ENCODE measurements around the gene MPI. TPM values are rescaled to one million over a fixed set of nuclear protein-coding genes. Genes with fewer than 3 reads are reported as not detected.

Gene MPI
- polyA plus RNA-seq, 1 of the 3 experiments (the other 2 are of a cell fraction): 58.2 TPM

DNA sequence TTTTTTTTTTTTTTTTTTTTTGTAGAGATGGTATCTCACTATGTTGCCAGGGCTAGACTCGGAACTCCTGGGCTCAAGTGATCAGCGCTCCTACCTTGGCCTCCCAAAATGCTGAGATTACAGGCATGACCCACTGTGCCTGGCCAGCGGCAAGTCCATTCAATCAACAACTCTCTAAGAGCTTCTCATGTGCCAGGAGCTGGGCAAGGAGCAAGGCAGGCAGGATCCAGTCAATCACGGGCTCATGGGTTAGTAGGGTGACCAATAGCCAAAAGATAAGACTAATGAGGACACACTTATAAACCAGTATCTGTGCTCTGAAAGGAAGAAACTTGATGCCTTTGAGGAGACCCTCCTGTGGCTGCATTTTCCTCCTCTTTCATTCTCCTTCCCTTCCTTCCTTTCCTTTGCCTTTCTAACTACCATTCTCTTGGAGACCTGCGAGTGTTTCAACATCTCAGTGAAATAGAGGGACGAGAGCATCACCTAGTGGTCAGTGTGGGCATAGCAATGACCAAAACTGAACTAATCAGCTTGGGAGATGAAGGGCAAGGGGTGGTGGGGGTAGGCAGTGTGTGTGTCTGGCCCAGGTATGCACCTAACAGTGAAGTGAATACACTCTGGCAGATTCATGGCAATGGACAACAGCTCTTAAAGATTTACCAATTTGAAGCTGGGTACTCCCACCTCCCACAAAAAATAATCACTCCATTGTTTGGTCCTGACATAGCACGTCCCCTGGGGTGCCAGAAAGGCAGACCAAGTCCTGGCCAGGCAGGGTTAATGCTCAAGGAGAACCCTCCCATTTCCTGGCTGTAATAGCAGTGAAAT is 60.5 kb downstream of the MPI start:
- peaks cover 0 to 17% of the 10 kb centered on the region in 2 experiments; a peak in 1 of 4 replicates for H3K4me1 ChIP-seq (ENCODE audit: control insufficient read depth in 1 of 2, insufficient read depth in 2 of 2, low read depth in 1 of 2, low read length in 1 of 2)
- H3K9me2 ChIP-seq: no peaks in the 10 kb centered on the region
- H3K4me3 ChIP-seq (ENCODE audit: low read depth in 2 of 2, low read length in 1 of 2): no peak overlapping the region; a peak in 1 of 4 replicates
- no peaks in the 10 kb centered on the region for H4K20me1 ChIP-seq (ENCODE audit: insufficient read depth)
- no peaks in the 10 kb centered on the region for H3K9me3 ChIP-seq
- ChIA-PET POLR2A (interaction anchor here (0.6 to 1.6 kb wide), 8 partner anchors 12 to 254 kb away, joined by 3 to 9 read pairs (median 6); partner anchors contain the start of genes COX5A, CSK, FAM219B and SCAMP5), CTCF (interaction anchor here (0.5 to 6.4 kb wide), 64 partner anchors 8 to 1014 kb away, joined by 3 to 165 read pairs (median 5); partner anchors contain the start of genes COX5A, CPLX3, CSK and EDC3)
- H3K79me2 ChIP-seq (ENCODE audit: insufficient read depth): no peaks in the 10 kb centered on the region
- no peak overlapping the region for H2AFZ ChIP-seq (ENCODE audit: low read depth)
- no peak overlapping the region for H3K9ac ChIP-seq
- H3K27me3 ChIP-seq (ENCODE audit: insufficient read depth): no peaks in the 10 kb centered on the region
- no peak overlapping the region; a peak in 1 of 4 replicates for H3K27ac ChIP-seq (ENCODE audit: low read depth in 2 of 2, low read length in 1 of 2)
- no peak overlapping the region; the same call in 1 of the 2 replicates for H3K4me2 ChIP-seq
- peak; percentile 67 for DNase-seq
- 45% methylated on average over 6 of the region's 7 CpGs for WGBS (ENCODE audit: low lambda C conversion rate)
- no peaks in the 10 kb centered on the region for H3K36me3 ChIP-seq (replicated peaks in 1 of 2; ENCODE audit: control insufficient read depth in 1 of 2, insufficient read depth in 2 of 2, low read length in 1 of 2)
- H3F3A ChIP-seq (replicated peaks; ENCODE audit: insufficient read depth): no peaks in the 10 kb centered on the region
- no peak for TF ChIP-seq JUND (IDR thresholded peaks at IDR 0.05)
- TF ChIP-seq MEF2A (IDR thresholded peaks at IDR 0.05; ENCODE audit: borderline replicate concordance, low read depth): no peak
- no peak for TF ChIP-seq TCF12 (IDR thresholded peaks at IDR 0.05)
- TF ChIP-seq, protein P1, sequence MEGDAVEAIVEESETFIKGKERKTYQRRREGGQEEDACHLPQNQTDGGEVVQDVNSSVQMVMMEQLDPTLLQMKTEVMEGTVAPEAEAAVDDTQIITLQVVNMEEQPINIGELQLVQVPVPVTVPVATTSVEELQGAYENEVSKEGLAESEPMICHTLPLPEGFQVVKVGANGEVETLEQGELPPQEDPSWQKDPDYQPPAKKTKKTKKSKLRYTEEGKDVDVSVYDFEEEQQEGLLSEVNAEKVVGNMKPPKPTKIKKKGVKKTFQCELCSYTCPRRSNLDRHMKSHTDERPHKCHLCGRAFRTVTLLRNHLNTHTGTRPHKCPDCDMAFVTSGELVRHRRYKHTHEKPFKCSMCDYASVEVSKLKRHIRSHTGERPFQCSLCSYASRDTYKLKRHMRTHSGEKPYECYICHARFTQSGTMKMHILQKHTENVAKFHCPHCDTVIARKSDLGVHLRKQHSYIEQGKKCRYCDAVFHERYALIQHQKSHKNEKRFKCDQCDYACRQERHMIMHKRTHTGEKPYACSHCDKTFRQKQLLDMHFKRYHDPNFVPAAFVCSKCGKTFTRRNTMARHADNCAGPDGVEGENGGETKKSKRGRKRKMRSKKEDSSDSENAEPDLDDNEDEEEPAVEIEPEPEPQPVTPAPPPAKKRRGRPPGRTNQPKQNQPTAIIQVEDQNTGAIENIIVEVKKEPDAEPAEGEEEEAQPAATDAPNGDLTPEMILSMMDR (IDR thresholded peaks at IDR 0.05): peak; percentile 98
- TF ChIP-seq EZH2phosphoT487 (IDR thresholded peaks at IDR 0.05; ENCODE audit: borderline replicate concordance, low read depth): no peak
- peak; percentile 96 for TF ChIP-seq RAD21 (IDR thresholded peaks at IDR 0.05; ENCODE audit: low read length)
- no peak for TF ChIP-seq RXRA (IDR thresholded peaks at IDR 0.05; ENCODE audit: borderline replicate concordance, low read depth)
- TF ChIP-seq CHD2 (IDR thresholded peaks at IDR 0.05; ENCODE audit: low read length, partially characterized antibody): no peak
- 0 out of 4 replicates have a peak, but pooled peaks of 1 of the 2 experiments have one; percentile 10 for TF ChIP-seq EP300 (IDR thresholded peaks at IDR 0.05; ENCODE audit: borderline replicate concordance in 1 of 2, low read depth in 1 of 2, low read length in 1 of 2)
- TF ChIP-seq FOXJ3 (CRISPR knock-in tag; IDR thresholded peaks at IDR 0.05): no peak
- TF ChIP-seq, protein P2, sequence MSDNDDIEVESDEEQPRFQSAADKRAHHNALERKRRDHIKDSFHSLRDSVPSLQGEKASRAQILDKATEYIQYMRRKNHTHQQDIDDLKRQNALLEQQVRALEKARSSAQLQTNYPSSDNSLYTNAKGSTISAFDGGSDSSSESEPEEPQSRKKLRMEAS (IDR thresholded peaks at IDR 0.05; ENCODE audit: low read depth): no peak
- TF ChIP-seq GABPA (IDR thresholded peaks at IDR 0.05; ENCODE audit: low read depth): no peak
- no peak for TF ChIP-seq FOSL2 (IDR thresholded peaks at IDR 0.05; ENCODE audit: borderline replicate concordance, low read depth)
- no peak for TF ChIP-seq SIN3A (IDR thresholded peaks at IDR 0.05; ENCODE audit: borderline replicate concordance, low read depth, low read length)
- TF ChIP-seq, protein P3, sequence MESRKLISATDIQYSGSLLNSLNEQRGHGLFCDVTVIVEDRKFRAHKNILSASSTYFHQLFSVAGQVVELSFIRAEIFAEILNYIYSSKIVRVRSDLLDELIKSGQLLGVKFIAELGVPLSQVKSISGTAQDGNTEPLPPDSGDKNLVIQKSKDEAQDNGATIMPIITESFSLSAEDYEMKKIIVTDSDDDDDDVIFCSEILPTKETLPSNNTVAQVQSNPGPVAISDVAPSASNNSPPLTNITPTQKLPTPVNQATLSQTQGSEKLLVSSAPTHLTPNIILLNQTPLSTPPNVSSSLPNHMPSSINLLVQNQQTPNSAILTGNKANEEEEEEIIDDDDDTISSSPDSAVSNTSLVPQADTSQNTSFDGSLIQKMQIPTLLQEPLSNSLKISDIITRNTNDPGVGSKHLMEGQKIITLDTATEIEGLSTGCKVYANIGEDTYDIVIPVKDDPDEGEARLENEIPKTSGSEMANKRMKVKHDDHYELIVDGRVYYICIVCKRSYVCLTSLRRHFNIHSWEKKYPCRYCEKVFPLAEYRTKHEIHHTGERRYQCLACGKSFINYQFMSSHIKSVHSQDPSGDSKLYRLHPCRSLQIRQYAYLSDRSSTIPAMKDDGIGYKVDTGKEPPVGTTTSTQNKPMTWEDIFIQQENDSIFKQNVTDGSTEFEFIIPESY (IDR thresholded peaks at IDR 0.05; ENCODE audit: borderline replicate concordance, low read depth): no peak
- no peak; the same call in 1 of the 2 replicates for TF ChIP-seq RCOR1 (IDR thresholded peaks at IDR 0.05; ENCODE audit: low read length)
- TF ChIP-seq, protein P4, sequence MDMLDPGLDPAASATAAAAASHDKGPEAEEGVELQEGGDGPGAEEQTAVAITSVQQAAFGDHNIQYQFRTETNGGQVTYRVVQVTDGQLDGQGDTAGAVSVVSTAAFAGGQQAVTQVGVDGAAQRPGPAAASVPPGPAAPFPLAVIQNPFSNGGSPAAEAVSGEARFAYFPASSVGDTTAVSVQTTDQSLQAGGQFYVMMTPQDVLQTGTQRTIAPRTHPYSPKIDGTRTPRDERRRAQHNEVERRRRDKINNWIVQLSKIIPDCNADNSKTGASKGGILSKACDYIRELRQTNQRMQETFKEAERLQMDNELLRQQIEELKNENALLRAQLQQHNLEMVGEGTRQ (IDR thresholded peaks at IDR 0.05; ENCODE audit: borderline replicate concordance, low read depth, low read length): no peak
- peak; percentile 43; the same call in 1 of the 2 replicates for TF ChIP-seq MXI1 (IDR thresholded peaks at IDR 0.05; ENCODE audit: low read depth, low read length)
- no peak for TF ChIP-seq NFIC (IDR thresholded peaks at IDR 0.05; ENCODE audit: borderline replicate concordance)
- TF ChIP-seq GATA2 (CRISPR knock-in tag; IDR thresholded peaks at IDR 0.05): peak; percentile 18; the same call in 1 of the 2 replicates
- peak; percentile 87 for TF ChIP-seq SMC3 (IDR thresholded peaks at IDR 0.05; ENCODE audit: low read depth, low read length)
- TF ChIP-seq RFX5 (IDR thresholded peaks at IDR 0.05; ENCODE audit: low read length): 0 out of 2 replicates have a peak, but pooled peaks have one; percentile 25
- TF ChIP-seq, protein P5, sequence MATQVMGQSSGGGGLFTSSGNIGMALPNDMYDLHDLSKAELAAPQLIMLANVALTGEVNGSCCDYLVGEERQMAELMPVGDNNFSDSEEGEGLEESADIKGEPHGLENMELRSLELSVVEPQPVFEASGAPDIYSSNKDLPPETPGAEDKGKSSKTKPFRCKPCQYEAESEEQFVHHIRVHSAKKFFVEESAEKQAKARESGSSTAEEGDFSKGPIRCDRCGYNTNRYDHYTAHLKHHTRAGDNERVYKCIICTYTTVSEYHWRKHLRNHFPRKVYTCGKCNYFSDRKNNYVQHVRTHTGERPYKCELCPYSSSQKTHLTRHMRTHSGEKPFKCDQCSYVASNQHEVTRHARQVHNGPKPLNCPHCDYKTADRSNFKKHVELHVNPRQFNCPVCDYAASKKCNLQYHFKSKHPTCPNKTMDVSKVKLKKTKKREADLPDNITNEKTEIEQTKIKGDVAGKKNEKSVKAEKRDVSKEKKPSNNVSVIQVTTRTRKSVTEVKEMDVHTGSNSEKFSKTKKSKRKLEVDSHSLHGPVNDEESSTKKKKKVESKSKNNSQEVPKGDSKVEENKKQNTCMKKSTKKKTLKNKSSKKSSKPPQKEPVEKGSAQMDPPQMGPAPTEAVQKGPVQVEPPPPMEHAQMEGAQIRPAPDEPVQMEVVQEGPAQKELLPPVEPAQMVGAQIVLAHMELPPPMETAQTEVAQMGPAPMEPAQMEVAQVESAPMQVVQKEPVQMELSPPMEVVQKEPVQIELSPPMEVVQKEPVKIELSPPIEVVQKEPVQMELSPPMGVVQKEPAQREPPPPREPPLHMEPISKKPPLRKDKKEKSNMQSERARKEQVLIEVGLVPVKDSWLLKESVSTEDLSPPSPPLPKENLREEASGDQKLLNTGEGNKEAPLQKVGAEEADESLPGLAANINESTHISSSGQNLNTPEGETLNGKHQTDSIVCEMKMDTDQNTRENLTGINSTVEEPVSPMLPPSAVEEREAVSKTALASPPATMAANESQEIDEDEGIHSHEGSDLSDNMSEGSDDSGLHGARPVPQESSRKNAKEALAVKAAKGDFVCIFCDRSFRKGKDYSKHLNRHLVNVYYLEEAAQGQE (IDR thresholded peaks at IDR 0.05; ENCODE audit: low read depth, low read length): no peak

Measured in SK-N-SH (cell line).